K562 (cell line): ENCODE measurements around the gene B9D2. TPM values are rescaled to one million over a fixed set of nuclear protein-coding genes. Genes with fewer than 3 reads are reported as not detected.

Experiments used
- HNRNPLL ChIP-seq: fragments of 200-400 bp; formaldehyde crosslinking; IDR thresholded peaks from 2 replicates; pipeline ENCODE4 v1.6.1; 2017; ENCODE audit warnings: low read length, low read depth, mild to moderate bottlenecking; ENCODE audit not compliant: poor library complexity, severe bottlenecking
- NR2F6 ChIP-seq: fragments of 450-650 bp; formaldehyde crosslinking; IDR thresholded peaks from 2 replicates; pipeline ENCODE4 v1.4.0; 2020; ENCODE audit warnings: mild to moderate bottlenecking
- SETDB1 ChIP-seq: IDR thresholded peaks from one replicate; pipeline ENCODE4 v1.6.1; 2012; ENCODE audit warnings: low read length, control low read depth, inconsistent platforms
- SMARCA5 ChIP-seq: fragments of 450-650 bp; IDR thresholded peaks from 2 replicates; pipeline ENCODE4 v1.6.1; 2016
- STAG1 ChIP-seq: sonication (generic); formaldehyde crosslinking; IDR thresholded peaks from 2 replicates; pipeline ENCODE4 v1.5.0; 2020; ENCODE audit warnings: missing genetic modification reagents, borderline replicate concordance
- TAF9B ChIP-seq: fragments of 450-650 bp; IDR thresholded peaks from 2 replicates; pipeline ENCODE4 v1.6.1; 2018; ENCODE audit warnings: mild to moderate bottlenecking; ENCODE audit not compliant: partially characterized antibody
- ZNF12 ChIP-seq: sonication (generic); formaldehyde crosslinking; IDR thresholded peaks from 2 replicates; pipeline ENCODE4 v1.4.0; 2020; ENCODE audit warnings: mild to moderate bottlenecking, missing genetic modification reagents
- ZNF140 ChIP-seq: fragments of 250-450 bp; sonication (Bioruptor Pico); IDR thresholded peaks from 2 replicates; pipeline ENCODE4 v1.8.0; 2021; ENCODE audit warnings: moderate library complexity, mild to moderate bottlenecking, inconsistent platforms
- polyA plus RNA-seq, 8 experiments: library from polyadenylated mRNA; depleted of rRNA in 4 of 8; stranded (reverse) in 5 of 8; unstranded in 3 of 8; fragments of >200 nt; fragmentation: Nextera tagmentation in 2 of 8; fragmentation: Illumina TruSeq in 1 of 8; extraction: Ambion mirVana in 2 of 8; extraction: Trizol in 1 of 8; gene quantifications; 2 replicates each; pipeline versions ENCODE4 v1.2.1 to v1.2.3, GENCODE V29; 2011 to 2014; ENCODE audit warnings: inconsistent platforms in 1 of 8, missing spikeins in 1 of 8
- total RNA-seq, 7 experiments: library from RNA; depleted of rRNA in 6 of 7; stranded (reverse); fragments of >200 nt in 6 of 7; fragmentation: Illumina TruSeq in 2 of 7; extraction: Trizol in 2 of 7; gene quantifications; 2 replicates each; pipeline versions ENCODE4 v1.2.1 to v1.2.3, GENCODE V29; 2011 to 2021; ENCODE audit warnings: low replicate concordance in 1 of 7
- TF ChIP-seq, protein P1 (sequence below): sonication (generic); formaldehyde crosslinking; IDR thresholded peaks from 2 replicates; pipeline ENCODE4 v1.8.0; 2023; ENCODE audit warnings: mild to moderate bottlenecking, missing genetic modification reagents
- TF ChIP-seq, protein P2 (sequence below), 2 experiments: fragments of 250-450 bp in 1 of 2; fragments of 450-650 bp in 1 of 2; sonication (Bioruptor Pico) in 1 of 2; IDR thresholded peaks; 2 replicates each; pipeline versions ENCODE4 v1.6.1 to v1.8.0; 2016 to 2021; ENCODE audit warnings: mild to moderate bottlenecking in 2 of 2, moderate library complexity in 2 of 2, missing compliant biosample characterization in 1 of 2, missing genetic modification characterization in 1 of 2

The B9D2 gene
- total and polyA plus RNA-seq, 9 of the 15 experiments (the other 6 are each of a cell fraction or from before 2014, with no cell fraction given) = 0.83 to 6.9 (median 2.8) TPM

DNA sequence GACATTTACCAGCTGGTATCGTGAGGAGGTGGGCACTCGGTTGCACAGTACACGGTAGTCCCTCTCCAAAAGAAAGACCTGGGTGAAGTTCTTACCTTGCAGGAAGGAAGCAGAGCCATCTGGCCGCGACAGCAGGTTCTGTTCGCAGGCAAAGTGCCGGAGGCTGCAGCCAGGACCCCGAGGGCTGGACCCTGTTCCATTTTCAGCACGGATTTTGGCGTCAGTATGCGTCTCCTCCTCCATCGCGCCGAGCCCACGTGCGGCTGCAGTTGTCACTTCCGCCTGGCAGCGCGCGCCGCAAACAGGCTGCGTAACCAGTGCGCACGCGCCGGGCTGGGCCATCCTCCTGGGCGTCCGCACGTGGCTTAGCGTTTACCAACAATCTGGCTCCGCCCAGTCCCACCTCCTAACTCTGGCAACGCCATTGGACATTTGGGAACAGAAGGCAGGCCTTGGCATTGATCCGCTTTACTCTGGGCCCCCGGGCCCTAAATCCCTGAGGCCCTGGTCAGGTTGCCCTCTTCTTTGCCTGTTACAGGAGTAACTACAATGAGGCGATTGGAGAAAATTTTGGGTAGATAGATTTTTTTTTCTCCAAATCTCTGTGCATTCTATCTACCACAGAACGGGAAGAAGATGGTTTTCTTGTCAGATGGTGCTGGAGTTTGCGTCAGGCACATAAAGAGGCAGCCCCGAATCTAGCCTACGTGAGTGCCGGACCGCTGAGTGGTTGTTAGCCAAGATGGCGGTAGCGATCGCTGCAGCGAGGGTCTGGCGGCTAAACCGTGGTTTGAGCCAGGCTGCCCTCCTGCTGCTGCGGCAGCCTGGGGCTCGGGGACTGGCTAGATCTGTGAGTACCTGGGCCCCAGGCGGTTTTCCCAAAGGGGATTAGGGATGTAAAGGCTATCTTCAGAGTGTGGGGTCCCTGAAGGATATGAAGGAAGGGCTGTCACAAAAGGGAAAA, 33.4 kb upstream of the B9D2 start, which contains the start of the genes BCKDHA and EXOSC5 (continued):
- TF ChIP-seq STAG1 (CRISPR knock-in tag) (no peak), NR2F6 (CRISPR knock-in tag) (no peak), SMARCA5 (no peak), SETDB1 (peak; percentile 33), HNRNPLL (peak; percentile 49), ZNF12 (CRISPR knock-in tag) (0 out of 2 replicates have a peak, but pooled peaks have one; percentile 11), TAF9B (peak; percentile 85), ZNF140 (CRISPR knock-in tag) (no peak)
- TF ChIP-seq, protein P1, sequence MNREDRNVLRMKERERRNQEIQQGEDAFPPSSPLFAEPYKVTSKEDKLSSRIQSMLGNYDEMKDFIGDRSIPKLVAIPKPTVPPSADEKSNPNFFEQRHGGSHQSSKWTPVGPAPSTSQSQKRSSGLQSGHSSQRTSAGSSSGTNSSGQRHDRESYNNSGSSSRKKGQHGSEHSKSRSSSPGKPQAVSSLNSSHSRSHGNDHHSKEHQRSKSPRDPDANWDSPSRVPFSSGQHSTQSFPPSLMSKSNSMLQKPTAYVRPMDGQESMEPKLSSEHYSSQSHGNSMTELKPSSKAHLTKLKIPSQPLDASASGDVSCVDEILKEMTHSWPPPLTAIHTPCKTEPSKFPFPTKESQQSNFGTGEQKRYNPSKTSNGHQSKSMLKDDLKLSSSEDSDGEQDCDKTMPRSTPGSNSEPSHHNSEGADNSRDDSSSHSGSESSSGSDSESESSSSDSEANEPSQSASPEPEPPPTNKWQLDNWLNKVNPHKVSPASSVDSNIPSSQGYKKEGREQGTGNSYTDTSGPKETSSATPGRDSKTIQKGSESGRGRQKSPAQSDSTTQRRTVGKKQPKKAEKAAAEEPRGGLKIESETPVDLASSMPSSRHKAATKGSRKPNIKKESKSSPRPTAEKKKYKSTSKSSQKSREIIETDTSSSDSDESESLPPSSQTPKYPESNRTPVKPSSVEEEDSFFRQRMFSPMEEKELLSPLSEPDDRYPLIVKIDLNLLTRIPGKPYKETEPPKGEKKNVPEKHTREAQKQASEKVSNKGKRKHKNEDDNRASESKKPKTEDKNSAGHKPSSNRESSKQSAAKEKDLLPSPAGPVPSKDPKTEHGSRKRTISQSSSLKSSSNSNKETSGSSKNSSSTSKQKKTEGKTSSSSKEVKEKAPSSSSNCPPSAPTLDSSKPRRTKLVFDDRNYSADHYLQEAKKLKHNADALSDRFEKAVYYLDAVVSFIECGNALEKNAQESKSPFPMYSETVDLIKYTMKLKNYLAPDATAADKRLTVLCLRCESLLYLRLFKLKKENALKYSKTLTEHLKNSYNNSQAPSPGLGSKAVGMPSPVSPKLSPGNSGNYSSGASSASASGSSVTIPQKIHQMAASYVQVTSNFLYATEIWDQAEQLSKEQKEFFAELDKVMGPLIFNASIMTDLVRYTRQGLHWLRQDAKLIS (CRISPR knock-in tag) = no peak
- TF ChIP-seq, protein P2, sequence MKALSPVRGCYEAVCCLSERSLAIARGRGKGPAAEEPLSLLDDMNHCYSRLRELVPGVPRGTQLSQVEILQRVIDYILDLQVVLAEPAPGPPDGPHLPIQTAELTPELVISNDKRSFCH (CRISPR knock-in tag; IDR thresholded peaks at IDR 0.05) = no peak
- TF ChIP-seq, protein P2 (tag; IDR thresholded peaks at IDR 0.05) = peak; percentile 48; the same call in 1 of the 2 replicates
